Brain pericyte (primary cell): ENCODE measurements around the gene NFKBIE.

ENCODE experiments used
- DNase-seq: peaks from one replicate; pipeline ENCODE4 v3.0.0-alpha.2; 2012; ENCODE audit warnings: low read depth, low spot score

The NFKBIE gene

DNA sequence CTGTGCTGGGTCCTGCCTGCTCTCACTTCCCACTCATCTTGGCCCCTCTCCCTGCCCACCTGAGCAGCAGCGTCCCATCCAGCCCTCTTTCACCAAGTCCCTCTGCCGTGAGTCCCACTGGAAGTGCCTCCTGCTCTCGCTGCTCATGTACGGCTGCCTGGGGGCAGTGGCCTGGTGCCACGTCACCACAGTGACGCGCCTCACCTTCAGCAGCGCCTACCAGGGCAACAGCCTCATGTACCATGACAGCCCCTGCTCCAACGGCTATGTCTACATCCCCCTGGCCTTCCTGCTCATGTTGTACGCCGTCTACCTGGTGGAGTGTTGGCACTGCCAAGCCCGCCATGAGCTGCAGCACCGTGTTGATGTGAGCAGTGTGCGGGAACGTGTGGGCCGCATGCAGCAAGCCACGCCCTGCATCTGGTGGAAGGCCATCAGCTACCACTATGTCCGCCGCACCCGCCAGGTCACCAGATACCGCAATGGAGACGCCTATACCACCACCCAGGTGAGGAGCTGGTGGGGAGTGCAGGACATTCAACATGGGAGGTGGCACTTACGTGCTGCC is 7.7 kb upstream of the NFKBIE start:
- no peak for DNase-seq

DNA sequence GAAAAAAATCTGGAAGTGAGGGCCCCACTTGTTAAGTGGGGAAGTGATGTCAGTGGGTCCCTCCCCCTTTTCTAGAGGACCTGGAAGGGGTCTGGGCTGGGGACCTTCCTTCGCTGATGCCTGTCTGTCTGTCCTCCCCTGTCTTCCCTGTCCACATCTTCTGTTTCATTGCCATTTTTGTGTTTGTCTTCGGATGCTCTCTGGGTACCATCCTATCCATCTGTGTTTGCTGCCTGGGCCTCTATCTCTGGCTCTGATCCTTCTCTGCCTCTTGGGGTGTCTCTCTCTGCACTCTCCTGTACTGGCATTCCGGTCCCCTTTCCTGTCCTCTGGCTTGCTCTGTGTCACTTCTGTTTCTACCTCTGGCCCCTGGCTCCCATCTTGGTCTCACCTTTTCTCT is 7.2 kb upstream of the NFKBIE start:
- DNase-seq: no peak

DNA sequence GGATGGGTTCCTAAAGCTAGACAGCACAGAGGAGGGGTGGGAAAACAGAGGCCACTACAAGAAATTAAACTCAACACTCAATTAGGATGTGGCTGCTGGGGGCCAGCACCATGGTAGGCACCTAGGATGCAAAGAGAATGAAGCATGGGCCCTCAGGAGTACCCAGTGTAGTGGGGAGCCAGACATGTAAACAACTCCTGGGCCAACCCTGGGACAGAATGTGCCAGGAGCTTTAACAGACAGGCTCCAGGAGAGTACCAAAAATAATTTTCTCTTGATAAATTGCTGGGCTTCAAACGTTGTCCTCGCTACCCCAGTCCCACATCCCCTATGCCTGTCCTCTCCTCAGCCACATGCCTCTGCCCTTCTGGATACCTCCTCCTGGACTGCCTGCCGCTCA is 6.6 kb upstream of the NFKBIE start:
- DNase-seq: no peak

DNA sequence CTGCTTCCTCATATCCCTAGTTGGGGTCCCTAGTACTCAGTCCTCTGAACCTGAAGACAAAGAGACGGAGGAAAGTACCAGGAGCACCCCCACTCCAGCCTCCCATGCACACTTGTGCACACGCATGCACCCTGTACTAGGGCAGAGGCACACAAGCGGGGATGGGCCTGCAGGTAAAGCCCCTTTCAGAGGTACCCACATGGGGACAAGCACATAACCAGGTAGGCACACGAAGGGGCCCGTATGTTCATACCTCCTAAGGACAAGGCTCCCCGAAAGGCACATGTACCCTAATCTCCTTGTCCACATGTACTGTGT is 6.0 kb upstream of the NFKBIE start:
- no peak for DNase-seq

DNA sequence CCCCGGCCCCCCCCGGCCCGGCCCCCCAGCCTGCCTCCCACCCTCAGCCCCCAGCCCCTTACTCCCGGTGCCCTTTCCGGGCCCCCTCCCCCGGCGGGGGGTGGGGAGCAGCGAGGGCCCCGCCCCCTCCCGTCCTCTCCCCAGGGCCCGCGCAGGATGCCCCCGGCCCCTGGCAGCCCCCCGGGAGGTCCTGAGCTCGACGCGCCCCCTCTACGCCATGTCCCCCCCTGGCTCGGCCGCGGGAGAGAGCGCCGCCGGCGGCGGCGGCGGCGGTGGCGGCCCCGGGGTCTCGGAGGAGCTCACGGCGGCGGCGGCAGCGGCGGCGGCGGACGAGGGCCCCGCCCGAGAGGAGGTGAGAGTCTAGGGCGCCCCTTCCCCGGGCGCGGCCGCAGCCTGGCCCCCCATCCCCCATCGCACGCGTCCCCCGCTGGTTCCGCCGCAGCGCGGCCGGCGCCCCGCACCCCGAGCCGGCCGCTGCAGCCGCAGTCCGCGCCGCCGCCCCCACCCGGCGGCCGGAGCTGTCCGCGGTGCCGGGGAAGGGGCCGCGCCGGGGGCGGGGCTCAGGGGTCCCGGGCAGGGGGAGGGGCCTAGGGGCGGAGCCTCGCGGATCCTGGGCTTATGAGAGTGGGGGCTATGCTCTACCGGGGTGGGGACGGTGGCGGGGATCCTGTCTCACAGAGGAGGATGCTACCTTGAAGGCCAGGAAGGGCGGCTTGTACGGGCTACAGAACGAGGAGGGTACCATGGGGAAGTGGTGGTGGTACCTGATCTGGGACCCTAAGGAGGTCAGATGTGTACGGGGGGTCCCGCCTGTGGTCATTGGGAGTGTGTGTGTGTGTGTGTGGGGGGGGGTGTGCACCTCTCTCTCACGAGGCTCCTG is 5.4 kb upstream of the NFKBIE start:
- DNase-seq: no peak

DNA sequence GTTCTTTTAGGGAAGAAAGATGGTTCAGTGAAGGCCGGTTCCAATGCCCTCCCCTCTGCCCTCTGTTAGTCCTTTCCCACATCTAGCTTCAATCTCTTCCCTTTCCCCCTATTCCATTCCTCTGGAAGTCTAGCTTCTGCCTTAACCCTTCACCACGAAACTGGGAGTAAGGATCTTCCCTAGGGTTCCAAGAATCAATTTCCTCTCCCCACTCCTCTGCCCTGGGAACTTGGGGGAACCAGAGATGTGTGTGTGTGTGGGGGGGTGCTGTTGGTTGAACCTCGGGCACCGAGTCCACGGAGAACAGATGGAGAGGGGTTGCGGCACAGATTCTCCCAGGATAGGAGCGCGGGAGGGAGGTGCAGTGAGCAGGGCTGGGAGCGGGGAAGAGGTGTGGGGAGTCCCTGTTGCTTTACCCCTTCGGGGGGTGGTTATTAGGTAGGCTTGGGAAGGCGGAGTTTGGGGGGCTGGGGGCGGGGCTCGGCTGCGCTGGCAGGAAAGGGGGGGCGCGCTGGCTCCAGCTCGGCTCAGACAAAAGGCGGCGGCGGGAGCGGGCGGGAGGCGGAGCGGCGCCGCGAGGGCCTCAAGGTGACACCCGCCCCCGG is 4.7 kb upstream of the NFKBIE start, which contains the start of gene TMEM151B:
TSS of gene TMEM151B (plus strand) at position 530 of the 605 bp plus-strand sequence. CDS start 293 bp downstream, outside the sequence.
- no peak for DNase-seq

DNA sequence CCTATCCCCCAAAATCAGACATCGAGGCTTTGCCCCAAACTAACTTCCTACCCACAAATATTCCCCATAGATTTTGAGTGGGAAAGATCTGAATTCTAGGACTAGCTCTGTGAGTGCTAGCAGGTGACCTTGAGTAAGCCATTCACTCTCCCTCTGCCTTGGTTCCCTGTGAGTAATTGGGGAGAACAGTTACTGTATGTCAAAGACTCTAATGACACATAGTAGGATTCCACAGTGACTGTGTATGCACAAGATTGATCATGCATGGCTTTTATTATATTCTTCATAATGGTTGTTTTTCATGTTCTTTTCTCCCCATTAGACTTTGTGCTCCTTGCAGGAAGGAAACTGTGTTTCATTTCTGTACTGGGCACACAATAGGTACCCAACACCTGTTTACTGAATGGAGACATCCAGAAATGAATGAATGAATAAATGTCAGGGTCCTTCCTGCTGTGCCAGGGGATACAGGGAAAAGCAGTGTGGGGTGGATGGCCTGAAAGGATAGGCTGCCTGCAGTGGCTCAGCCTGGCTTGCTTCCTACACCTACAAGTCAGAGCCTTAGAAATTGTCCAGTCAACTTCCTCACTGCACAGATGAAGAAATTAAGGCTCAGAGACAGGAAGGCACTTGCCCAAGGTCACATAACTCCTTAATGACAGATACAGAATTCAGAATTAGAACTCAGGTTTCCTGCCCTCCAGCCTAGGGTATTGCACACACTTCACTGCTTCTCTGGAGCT is 4.0 kb upstream of the NFKBIE start:
- DNase-seq: no peak

DNA sequence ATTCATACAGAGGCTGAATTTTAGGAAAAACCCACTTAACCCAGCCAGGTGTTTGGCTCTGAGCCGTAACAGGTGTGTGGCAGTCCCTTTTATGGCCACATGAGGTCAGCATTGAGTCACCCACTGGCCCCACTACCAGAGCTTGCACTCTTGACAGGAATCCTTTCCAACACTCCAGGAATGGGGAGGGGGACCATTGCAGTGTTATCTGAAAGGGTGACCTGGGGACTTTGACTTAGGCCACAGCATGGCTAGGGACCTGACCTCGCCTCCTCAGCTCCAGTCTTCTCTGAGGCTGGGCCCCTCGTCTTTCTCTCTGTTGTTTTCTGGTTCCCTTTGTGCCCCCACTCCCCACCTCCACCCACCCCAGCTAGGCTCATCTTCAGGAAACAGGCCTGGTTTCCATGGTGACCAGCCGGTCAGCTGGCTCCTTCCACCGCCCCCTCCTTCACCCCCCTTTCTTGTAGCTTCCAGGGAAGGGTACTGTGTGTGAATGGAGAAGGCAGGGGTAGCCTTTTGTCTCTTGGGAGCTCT is 2.8 kb upstream of the NFKBIE start:
- DNase-seq: no peak

DNA sequence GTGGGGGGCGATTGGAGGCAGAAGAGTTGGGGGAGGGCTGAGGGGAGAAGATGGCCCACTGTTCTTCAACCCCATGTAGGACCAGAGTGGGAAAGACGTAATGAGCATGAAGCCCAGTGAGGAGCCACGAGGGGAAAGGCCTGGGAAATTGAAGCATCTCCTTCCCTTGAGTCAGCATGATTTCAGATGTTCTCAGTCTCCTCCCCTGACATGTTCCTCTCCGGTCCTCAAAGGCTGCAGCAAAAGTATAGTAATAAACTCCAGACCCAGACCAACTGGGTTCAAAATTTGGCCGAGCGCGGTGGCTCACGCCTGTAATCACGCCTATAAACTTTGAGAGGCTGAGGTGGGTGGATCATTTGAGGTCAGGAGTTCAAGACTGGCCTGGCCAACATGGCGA is 1.9 kb upstream of the NFKBIE start:
- no peak for DNase-seq

DNA sequence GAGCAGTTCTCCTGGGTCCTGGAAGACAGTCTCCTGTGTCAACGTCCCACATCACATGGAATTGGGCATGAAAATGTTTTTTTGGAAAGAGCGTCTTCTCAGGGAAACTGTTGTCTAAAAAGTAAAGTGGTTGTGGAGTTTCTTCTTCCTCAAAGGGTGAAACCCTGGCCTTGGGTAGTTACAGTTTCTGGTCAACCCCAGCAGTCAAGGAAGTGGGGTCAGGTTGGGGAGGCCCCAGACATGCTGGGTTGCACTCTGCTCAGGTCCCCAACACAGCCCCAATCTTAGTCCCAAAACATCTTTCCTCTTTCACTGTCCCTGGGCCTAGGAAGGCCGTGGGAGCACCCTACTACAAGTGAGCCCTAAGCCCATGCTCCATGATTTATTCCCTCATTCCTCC is 996 bp upstream of the NFKBIE start:
- DNase-seq: no peak

DNA sequence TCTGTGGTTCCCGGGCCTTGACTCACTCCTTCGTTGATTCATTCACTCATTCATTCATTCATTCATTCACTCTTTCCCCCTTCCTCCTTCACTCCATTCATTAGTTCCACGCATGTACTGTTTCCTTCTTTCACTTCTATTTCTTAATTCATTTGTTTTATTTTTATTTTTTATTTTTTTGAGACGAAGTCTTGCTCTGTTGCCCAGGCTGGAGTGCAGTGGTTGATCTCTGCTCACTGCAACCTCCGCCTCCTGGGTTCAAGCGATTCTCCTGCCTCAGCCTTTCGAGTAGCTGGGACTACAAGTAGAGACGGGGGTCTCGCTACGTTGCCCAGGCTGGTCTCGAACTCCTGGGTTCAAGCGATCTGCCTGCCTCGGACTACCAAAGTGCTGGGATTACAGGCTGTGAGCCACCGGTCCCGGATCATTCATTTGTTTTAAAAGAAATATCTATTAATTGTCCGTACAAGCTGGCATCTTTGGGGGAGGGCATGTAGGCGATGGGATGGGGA is 427 bp upstream of the NFKBIE start:
- DNase-seq: no peak

DNA sequence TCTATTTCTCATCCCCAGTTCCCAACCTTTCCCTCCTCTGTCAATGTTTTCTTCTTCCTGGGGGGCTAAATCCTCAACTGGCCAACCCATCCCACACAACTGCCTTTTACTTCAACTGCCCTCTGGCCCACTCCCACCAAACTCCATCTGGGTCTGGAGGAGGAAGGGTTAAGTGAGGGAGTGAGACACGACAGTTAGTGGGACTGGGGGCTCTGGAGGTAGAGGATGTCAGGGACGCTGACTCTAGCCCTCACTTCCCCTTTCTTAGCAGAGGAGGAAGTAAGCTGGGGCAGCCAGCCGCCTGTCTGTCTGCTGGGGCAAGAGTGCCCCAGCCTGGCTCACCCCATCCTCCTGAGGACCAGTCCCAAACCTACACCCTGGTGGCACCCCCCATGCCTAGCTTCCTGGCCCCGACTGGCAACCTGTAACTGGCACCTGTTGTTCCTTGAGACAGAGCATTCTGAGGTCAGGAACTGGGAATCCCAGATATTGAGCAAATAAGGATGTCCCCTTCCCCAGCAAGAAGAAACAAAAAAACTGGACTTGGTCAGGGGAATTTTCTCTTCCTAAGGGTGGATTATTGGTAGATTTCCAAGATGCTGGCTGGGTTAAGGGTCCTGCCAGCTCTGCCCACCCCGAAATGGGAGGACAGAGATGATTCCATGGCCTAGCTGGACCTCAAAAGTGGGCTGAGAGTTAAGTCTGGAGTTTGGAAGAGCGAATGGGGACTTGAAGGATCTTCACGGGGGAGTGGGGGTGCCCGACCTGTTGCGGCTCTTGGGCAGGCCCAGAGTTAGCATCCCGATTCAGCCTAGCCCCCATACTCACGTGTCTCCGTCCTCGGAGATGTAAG is 971 bp downstream of the NFKBIE start:
- no peak for DNase-seq

DNA sequence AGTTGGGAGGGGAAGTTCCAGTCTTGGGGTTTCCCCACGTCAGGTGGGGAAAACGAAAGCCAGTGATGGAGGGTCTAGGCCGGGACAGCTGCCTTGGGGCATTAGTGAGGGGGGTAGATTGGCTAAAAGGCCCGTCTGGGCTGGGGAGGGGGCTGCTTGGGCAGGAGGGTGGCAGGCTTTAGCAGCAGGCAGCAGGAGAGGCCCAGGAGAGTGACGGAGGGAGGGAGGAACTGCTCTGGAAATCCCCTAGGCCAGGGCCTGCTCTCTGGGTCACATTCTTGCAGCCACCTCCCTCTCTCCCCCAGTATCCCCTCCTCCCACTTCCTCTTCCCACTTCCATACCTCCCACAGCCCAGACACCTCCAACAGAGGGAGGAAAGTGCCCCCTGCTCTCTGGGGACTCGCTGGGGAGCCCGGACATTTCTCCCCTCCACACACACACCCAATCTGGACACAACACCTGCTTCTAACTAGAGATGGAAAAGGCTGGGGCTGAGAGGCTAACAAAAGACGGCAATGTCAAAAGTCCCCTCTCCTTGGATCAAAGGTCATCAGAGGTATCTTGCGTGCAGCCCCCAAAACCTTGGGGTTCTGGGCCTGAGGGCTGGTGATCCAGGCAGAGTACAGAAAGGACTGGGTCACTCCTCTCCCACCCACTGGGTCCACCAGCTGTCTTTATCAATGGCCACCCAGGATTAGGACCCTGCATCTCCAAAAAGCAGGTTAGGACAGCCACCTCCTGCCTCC is 1.8 kb downstream of the NFKBIE start:
- no peak for DNase-seq

DNA sequence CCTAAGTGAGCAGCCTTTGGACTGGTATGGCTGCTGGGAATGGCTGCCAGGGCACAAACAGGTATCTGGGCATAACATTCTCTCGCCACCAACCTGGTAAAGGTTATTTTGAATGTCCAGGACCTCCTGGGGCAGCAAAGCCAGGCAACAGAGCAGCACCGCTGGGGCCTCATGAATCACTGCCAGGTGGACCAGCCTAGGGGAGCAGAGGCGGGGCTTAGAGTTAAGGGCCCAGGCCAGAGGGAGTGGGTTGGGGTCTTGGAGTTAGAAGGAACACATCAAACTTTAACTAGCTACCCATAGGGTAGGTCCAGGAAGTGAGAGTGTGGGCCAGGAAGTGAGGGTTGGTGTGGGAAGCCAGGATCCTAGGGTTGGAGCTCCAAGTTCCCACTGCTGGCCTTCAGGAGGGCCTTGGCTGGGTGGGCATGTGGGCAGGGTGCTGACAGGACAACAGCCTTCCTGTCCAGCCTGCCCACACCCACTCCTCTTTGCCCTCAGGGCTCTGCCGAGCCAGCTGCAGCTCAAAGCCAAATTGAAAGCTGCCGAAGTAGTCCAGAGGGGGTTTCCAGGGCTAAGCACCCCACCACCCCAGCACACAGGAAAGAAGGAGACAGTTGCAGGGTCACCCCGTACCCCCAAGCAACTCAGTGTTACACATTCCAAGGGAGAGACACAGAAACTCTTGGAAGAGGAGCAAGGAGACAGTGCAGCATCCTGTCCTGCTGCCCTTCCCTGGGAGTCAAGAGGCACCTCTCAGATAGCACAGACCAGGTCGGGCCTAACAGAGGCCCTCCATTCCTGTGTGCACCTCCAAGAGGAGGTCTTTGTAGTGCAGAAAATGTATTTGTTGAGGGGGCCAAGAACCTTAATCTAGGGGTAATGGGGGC is 2.6 kb downstream of the NFKBIE start:
- DNase-seq: no peak

DNA sequence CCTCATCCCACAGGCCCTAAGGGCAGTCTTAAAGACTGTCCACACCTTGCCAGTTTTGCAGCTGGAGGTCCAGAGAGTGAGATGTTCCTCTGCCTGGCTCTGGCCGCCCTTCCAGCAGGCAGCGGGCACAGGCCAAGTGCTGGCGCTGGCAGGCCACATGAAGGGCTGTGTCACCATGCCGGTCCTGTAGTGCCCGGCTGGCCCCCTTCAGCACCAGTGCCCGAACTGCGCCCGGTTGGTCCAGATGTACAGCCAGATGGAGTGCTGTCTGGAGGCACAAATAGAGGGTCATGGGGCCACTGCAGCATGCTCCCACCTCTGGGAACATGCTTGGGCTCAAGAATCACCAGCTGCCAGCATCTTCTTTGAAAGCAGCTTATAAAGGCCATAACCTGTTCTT is 3.8 kb downstream of the NFKBIE start:
- no peak for DNase-seq

DNA sequence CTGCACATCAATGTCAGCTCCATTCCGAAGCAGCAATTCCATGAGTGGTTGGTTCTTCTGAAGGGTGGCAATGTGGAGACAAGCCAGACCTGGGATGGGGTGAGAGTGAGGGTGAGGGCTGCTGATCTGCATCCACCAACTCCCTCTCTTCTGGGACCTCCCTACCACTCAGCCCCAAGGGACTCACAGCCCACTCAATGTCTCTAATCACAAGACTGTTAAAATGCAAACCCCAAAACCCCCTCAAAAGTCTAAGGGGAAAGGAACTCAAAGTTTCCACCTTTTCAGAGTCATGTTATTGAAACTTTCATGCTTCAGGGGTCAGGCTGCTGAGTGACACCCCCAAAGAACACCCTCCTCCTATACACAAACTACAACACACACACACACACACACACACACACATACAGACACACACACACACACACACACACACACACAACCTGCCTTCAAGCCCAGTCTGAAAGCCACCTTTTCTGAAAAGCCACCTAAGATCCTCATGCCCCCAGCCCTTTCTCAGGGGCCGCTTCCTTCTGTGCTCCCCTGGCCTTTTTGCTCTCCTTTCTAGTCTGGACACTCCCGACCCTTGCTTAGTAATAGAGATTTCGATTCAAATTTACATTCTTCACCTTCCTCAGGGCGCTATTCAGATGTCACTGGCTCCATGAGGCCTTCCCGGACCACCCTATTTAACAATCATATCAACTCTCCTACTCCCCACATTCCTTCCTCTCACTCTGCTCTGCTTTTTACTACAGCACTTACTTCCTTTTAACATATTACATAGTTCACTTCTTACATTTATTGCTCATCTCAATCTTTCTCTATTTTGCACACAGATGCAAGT is 4.7 kb downstream of the NFKBIE start:
- DNase-seq: no peak

DNA sequence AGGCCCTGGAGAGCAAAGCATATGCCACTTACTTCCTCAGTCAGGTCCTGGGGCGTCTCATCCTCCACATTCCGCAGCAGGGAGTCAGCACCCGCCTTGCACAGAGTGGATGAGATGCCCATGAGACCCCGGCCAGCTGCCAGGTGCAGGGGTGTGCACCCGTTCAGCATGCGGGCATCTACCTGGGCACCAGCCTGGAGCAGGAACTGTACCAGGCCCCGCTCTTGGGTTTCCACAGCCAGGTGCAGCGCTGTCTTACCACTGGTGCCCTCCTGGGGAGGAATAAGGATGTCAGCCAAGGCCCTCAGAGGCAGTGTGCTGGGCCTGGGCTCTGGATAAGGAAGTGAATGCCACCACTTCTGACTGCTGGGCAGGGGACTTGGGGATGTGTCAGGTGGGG is 5.3 kb downstream of the NFKBIE start:
- no peak for DNase-seq

DNA sequence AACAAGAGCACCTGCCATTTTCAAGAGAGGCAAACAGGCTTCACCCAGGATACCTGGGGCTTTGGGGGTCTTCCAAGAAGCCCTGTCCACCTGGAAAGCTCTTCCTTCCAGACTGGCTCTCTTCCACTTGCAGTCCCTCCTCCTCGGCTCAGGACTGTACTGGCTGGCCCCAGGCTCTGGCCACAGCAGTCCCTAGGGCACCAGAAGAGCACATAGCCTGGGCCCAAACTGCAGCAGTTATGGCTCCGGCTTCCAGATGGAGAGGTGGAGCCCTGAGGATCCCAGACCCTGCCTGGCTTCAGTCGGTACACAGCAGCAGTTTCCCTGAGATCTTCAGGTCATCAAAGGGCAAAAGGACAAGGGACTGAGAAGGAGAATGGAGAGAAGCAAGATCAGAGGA is 6.4 kb downstream of the NFKBIE start:
- DNase-seq: no peak
